Measurements from ENCODE around the gene HMOX1.

- TF ChIP-seq CTCF (IDR thresholded peaks at IDR 0.05) (no peak), POLR2A (IDR thresholded peaks at IDR 0.05) (no peak)
Observed at GRCh38 chr22:35390933-35391332, 10.0 kb downstream of the HMOX1 start.
